ENCODE results near the gene SRM. TPM values are rescaled to one million over a fixed set of nuclear protein-coding genes. Genes with fewer than 3 reads are reported as not detected.
"Not testable (repeated sequence)": the region's sequence is repeated elsewhere in the genome, so short reads cannot be mapped to it uniquely, and the experiment has no call there.

The SRM gene
- polyA plus RNA-seq, 1 experiment = 41.4 TPM

- TF ChIP-seq, protein P1, sequence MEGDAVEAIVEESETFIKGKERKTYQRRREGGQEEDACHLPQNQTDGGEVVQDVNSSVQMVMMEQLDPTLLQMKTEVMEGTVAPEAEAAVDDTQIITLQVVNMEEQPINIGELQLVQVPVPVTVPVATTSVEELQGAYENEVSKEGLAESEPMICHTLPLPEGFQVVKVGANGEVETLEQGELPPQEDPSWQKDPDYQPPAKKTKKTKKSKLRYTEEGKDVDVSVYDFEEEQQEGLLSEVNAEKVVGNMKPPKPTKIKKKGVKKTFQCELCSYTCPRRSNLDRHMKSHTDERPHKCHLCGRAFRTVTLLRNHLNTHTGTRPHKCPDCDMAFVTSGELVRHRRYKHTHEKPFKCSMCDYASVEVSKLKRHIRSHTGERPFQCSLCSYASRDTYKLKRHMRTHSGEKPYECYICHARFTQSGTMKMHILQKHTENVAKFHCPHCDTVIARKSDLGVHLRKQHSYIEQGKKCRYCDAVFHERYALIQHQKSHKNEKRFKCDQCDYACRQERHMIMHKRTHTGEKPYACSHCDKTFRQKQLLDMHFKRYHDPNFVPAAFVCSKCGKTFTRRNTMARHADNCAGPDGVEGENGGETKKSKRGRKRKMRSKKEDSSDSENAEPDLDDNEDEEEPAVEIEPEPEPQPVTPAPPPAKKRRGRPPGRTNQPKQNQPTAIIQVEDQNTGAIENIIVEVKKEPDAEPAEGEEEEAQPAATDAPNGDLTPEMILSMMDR (IDR thresholded peaks at IDR 0.05; ENCODE audit: low read depth, low read length) = no peak
- no peak overlapping the region for H3K4me3 ChIP-seq (ENCODE audit: low read depth, low read length)
- H3K27ac ChIP-seq (ENCODE audit: low read depth, low read length) = peak overlapping the region; percentile 31
- H3K9me3 ChIP-seq (ENCODE audit: control insufficient read depth, insufficient read depth, low read length) = no peaks in the 10 kb centered on the region; the same call in 1 of the 2 replicates
- ChIA-PET CTCF (interaction anchor here (2.7 kb wide), 1 partner anchor 64 kb away, joined by 12 read pairs; no protein-coding TSS in a partner anchor), POLR2A (no interaction called here)
- H3K27me3 ChIP-seq (ENCODE audit: control insufficient read depth, insufficient read depth, low read length) = no peaks in the 10 kb centered on the region
- no peak for DNase-seq (ENCODE audit: low read depth, low spot score)
These were observed 41.5 kb upstream of the SRM start for GRCh38 chr1:11101347-11101746.

GRCh38 chr1:11100806-11101205 lies 41.0 kb upstream of the SRM start:
- H3K27ac ChIP-seq (ENCODE audit: low read depth, low read length); H3K27me3 ChIP-seq (ENCODE audit: control insufficient read depth, insufficient read depth, low read length); H3K9me3 ChIP-seq (ENCODE audit: control insufficient read depth, insufficient read depth, low read length); H3K4me3 ChIP-seq (ENCODE audit: low read depth, low read length); DNase-seq (ENCODE audit: low read depth, low spot score); POLR2A ChIA-PET: not testable (repeated sequence)
- CTCF ChIA-PET = interaction anchor here (2.7 kb wide), 1 partner anchor 63 kb away, joined by 12 read pairs; no protein-coding TSS in a partner anchor

DNA sequence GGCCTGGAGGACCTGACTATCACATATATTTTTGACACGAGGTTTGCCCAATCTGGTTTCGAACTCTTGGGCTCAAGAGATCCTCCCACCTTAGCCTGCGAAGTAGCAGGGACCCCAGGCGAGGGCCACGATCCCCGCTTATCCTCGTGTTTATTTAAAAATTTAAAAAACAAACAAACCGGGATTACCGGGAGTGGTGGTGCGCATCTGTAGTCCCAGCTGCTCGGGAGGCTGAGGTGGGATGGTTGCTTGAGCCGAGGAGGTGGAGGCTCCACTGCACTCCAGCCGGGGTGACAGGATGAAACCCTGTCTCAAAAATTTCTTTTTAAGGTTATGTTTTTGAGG lies 40.3 kb upstream of the SRM start:
- Histone ChIP-seq H3K9me3 (ENCODE audit: control insufficient read depth, insufficient read depth, low read length) (no peaks in the 10 kb centered on the region; the same call in 1 of the 2 replicates), H3K4me3 (ENCODE audit: low read depth, low read length) (peak overlapping the region; percentile 95), H3K27ac (ENCODE audit: low read depth, low read length) (no peak overlapping the region), H3K27me3 (ENCODE audit: control insufficient read depth, insufficient read depth, low read length) (no peaks in the 10 kb centered on the region)
- POLR2A ChIA-PET = interaction anchor here (0.6 to 1.0 kb wide), 3 partner anchors 18 to 59 kb away, joined by 3 to 4 read pairs (median 3); no protein-coding TSS in a partner anchor
- no peak for DNase-seq (ENCODE audit: low read depth, low spot score)
- TF ChIP-seq, protein P1 (IDR thresholded peaks at IDR 0.05; ENCODE audit: low read depth, low read length) = no peak
- CTCF ChIA-PET = interaction anchor here (1.2 to 2.9 kb wide), 2 partner anchors 63 to 141 kb away, joined by 4 to 20 read pairs; no protein-coding TSS in a partner anchor

DNA sequence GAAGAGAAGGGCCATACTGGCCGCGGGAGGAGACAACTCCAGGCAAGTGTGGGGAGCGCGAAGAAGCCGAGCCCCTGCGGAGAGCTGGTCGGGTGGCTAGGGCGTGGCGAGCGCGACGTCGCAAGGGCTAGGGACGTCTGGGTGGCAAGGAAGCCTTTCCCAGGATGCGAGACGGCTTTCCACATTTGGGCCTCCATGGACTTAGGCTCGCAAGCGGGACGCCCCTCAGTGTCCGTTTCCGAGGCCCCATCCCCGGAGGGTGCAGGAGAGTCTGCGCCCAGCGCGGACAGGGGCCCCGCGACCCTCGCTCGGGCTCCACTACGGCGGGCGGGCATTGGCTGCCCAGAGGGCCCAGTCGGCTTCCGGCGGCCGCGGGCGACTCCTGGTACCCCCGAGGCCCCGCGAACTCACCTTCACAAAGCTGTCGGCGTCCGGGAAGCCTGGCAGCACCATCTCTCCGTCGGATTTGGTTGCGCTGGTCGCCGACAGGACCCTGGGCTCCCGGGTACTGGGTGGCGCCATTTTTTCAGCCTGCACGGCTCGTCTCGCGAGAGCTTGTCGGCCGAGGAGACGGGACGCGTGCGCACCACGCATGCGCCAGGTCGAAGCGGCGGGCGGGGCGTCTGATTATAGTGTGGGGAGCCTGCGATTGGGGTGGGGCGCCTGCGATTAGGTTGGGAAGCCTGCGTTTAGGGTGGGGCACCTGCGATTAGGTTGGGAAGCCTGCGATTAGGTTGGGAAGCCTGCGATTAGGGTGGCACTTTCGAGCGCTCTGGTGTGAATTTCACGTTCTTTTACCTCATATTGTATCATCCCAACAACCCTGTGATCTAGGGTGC lies 39.7 kb upstream of the SRM start, which contains the start of gene EXOSC10:
TSS of gene EXOSC10 (minus strand) at position 560 of the 839 bp plus-strand sequence. CDS start at position 522, 38 bp downstream.
- ChIA-PET CTCF (interaction anchor here (0.8 to 2.9 kb wide), 5 partner anchors 13 to 546 kb away, joined by 3 to 20 read pairs (median 4); no protein-coding TSS in a partner anchor), POLR2A (interaction anchor here (0.6 to 1.0 kb wide), 3 partner anchors 18 to 60 kb away, joined by 3 to 4 read pairs (median 3); no protein-coding TSS in a partner anchor)
- DNase-seq (ENCODE audit: low read depth, low spot score) = peak; percentile 63
- Histone ChIP-seq H3K4me3 (ENCODE audit: low read depth, low read length) (peak within 1 kb of the TSS; percentile 95), H3K27me3 (ENCODE audit: control insufficient read depth, insufficient read depth, low read length) (no peaks in the 10 kb centered on the region), H3K27ac (ENCODE audit: low read depth, low read length) (peak within 1 kb of the TSS; percentile 52), H3K9me3 (ENCODE audit: control insufficient read depth, insufficient read depth, low read length) (no peaks in the 10 kb centered on the region; the same call in 1 of the 2 replicates)
- TF ChIP-seq, protein P1 (IDR thresholded peaks at IDR 0.05; ENCODE audit: low read depth, low read length) = no peak

GRCh38 chr1:11098931-11099309 lies 39.1 kb upstream of the SRM start:
- no peak for DNase-seq (ENCODE audit: low read depth, low spot score)
- H3K27me3 ChIP-seq (ENCODE audit: control insufficient read depth, insufficient read depth, low read length) = no peaks in the 10 kb centered on the region
- H3K4me3 ChIP-seq (ENCODE audit: low read depth, low read length) = peak overlapping the region; percentile 95
- H3K27ac ChIP-seq (ENCODE audit: low read depth, low read length) = no peak overlapping the region
- ChIA-PET POLR2A (no interaction called here), CTCF (interaction anchor here (0.6 to 2.9 kb wide), 6 partner anchors 12 to 547 kb away, joined by 3 to 20 read pairs (median 4); no protein-coding TSS in a partner anchor)
- H3K9me3 ChIP-seq (ENCODE audit: control insufficient read depth, insufficient read depth, low read length) = no peaks in the 10 kb centered on the region; the same call in 1 of the 2 replicates
- TF ChIP-seq, protein P1 (IDR thresholded peaks at IDR 0.05; ENCODE audit: low read depth, low read length) = no peak

DNA sequence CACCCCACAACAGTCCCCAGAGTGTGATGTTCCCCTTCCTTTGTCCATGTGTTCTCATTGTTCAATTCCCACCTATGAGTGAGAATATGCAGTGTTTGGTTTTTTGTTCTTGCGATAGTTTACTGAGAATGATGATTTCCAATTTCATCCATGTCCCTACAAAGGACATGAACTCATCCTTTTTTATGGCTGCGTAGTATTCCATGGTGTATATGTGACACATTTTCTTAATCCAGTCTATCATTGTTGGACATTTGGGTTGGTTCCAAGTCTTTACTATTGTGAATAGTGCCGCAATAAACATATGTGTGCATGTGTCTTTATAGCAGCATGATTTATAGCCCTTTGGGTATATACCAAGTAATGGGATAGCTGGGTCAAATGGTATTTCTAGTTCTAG lies 24.0 kb upstream of the SRM start:
- DNase-seq (ENCODE audit: low read depth, low spot score); POLR2A ChIA-PET; H3K9me3 ChIP-seq (ENCODE audit: control insufficient read depth, insufficient read depth, low read length); H3K27me3 ChIP-seq (ENCODE audit: control insufficient read depth, insufficient read depth, low read length); H3K4me3 ChIP-seq (ENCODE audit: low read depth, low read length); H3K27ac ChIP-seq (ENCODE audit: low read depth, low read length): not testable (repeated sequence)
- CTCF ChIA-PET = interaction anchor here (0.9 kb wide), 1 partner anchor 46 kb away, joined by 4 read pairs; no protein-coding TSS in a partner anchor
